ENCODE results near the gene TNK2.
"Not testable (repeated sequence)": the region's sequence is repeated elsewhere in the genome, so short reads cannot be mapped to it uniquely, and the experiment has no call there.

TNK2 gene

DNA sequence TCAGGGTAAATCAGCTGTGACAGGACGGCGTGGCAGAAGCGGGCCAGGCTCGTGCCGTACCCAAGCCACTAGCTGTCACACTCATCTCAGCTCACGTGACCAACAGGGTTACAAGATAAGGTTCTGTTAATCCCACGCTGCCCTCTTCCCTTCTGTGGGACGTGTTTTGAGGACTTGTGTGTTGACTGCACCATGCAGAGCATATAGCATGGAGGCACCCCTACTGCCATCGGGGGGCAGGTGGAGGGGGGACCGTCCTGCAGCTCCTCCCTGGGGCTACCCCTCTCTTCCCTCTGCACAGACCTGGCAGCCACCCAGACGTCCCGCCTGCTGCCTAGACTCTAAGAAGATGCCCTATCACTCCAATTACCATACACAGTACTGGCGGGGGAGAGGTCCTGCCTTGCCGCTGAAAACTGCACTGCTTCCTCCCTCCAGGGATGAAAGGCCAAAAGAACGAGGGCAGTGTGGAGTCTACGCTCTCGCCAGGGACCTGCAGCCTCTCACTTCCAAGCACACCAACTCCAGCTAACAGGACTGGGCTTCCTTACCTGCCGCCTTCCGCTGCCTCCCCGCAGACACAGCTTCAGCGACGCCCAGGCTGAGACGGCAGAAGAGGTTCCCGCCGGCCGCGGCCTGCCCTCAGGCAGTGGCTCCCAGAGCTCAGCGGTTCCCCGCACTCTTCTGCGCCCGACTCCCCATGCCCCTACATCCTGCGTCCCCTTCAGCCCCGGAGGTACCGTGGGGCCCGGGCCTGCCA is at the start of gene TNK2:
TNK2 (minus strand) TSS at position 618 of the 760 bp plus-strand sequence. CDS start 19,963 bp downstream, outside the sequence.
- no peak for DNase-seq (ENCODE audit: low read depth)
- H3K4me3 ChIP-seq (ENCODE audit: low read depth, low read length), result peak within 1 kb of the TSS; percentile 61

- DNase-seq (ENCODE audit: low read depth), result no peak
These were observed 48.2 kb upstream of the TNK2 start for GRCh38 chr3:195956577-195956976.

GRCh38 chr3:195955416-195955841 is 47.1 kb upstream of the TNK2 start:
- not testable (repeated sequence) for DNase-seq (ENCODE audit: low read depth)
- peak overlapping the region; percentile 5 for H3K4me3 ChIP-seq (ENCODE audit: low read depth, low read length)

More at GRCh38 chr3:195956577-195956976, 48.2 kb upstream of the TNK2 start:
- H3K4me3 ChIP-seq (ENCODE audit: low read depth, low read length), result no peak overlapping the region

- not testable (repeated sequence) for DNase-seq (ENCODE audit: low read depth)
- H3K4me3 ChIP-seq (ENCODE audit: low read depth, low read length), result peak overlapping the region; percentile 42
These were observed 46.4 kb upstream of the TNK2 start for GRCh38 chr3:195954752-195955119.

DNA sequence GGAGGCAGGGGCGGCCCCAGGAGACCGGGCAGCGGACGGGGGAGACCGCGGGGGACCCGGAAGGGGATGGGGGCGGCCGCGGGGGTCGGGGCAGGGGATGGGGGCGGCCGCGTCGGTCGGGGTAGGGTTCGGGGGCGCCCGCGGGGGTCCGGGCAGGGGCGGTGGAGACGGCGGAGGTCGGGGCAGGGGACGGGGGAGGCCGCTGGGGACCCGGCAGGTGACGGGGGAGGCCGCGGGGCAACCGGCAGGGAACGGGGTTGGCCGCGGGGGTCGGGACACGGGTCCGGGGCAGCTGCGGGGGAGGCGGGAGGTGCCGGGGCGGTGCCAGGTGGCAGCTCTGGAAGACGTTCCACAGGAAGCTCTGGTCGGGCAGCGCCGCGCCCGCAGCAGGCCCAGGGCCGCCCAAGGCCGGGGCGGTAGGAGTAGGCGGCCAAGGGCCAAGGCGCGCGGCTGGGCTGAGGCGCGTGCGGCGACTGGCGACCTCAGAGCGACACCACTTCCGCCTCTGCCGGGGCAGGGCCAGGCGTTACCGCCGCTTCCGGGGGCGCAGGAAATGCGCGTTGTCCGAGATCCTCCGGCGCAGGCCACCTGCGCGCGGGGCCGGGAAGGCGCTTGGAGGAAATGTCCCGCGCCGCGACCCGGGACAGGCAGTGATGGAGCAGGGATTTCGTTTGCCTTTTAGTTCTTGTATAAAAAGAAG is 45.9 kb upstream of the TNK2 start:
- H3K4me3 ChIP-seq (ENCODE audit: low read depth, low read length), result peak overlapping the region; percentile 42
- peak; percentile 4 for DNase-seq (ENCODE audit: low read depth)

GRCh38 chr3:195952590-195952989 is 44.2 kb upstream of the TNK2 start:
- DNase-seq (ENCODE audit: low read depth); H3K4me3 ChIP-seq (ENCODE audit: low read depth, low read length): not testable (repeated sequence)

GRCh38 chr3:195951443-195952177 is 43.3 kb upstream of the TNK2 start:
- not testable (repeated sequence) for H3K4me3 ChIP-seq (ENCODE audit: low read depth, low read length); DNase-seq (ENCODE audit: low read depth)

GRCh38 chr3:195950731-195951130 is 42.4 kb upstream of the TNK2 start:
- DNase-seq (ENCODE audit: low read depth); H3K4me3 ChIP-seq (ENCODE audit: low read depth, low read length): not testable (repeated sequence)

GRCh38 chr3:195950164-195950563 is 41.8 kb upstream of the TNK2 start:
- DNase-seq (ENCODE audit: low read depth); H3K4me3 ChIP-seq (ENCODE audit: low read depth, low read length): not testable (repeated sequence)

GRCh38 chr3:195946910-195947699 is 38.8 kb upstream of the TNK2 start:
- H3K4me3 ChIP-seq (ENCODE audit: low read depth, low read length); DNase-seq (ENCODE audit: low read depth): not testable (repeated sequence)

DNA sequence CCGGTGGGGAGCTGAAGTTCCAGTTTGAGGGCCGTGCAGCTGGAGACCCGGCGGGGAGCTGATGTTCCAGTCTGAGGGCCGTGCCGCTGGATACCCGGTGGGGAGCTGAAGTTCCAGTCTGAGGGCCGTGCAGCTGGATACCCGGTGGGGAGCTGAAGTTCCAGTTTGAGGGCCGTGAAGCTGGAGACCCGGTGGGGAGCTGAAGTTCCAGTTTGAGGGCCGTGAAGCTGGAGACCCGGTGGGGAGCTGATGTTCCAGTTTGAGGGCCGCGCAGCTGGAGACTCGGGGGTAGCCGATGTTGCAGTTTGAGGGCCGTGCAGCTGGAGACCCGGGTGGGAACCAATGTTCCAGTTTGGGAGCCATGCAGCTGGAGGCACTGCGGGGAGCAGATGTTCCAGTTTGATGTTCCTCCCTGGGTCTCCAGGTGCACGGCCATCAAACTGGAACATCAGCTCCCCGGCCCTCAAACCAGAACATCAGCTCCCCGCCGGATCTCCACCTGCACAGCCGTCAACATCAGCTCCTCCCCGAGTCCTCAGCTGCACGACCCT is 33.0 kb upstream of the TNK2 start:
- DNase-seq (ENCODE audit: low read depth); H3K4me3 ChIP-seq (ENCODE audit: low read depth, low read length): not testable (repeated sequence)

DNA sequence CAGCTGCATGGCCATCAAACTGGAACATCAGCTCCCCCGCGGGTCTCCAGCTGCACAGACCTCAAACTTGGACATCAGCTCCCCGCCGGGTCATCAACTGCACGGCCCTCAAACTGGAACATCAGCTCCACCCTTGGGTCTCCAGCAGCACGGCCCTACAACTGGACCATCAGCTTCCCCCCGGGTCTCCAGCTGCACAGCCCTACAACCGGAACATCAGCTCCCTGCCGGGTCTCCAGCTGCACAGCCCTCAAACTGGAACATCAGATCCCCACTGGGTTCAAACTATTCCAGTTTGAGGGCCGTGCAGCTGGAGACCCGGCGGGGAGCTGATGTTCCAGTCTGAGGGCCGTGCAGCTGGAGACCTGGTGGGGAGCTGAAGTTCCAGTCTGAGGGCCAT is 32.5 kb upstream of the TNK2 start:
- not testable (repeated sequence) for DNase-seq (ENCODE audit: low read depth); H3K4me3 ChIP-seq (ENCODE audit: low read depth, low read length)

- H3K4me3 ChIP-seq (ENCODE audit: low read depth, low read length); DNase-seq (ENCODE audit: low read depth): not testable (repeated sequence)
These were observed 31.4 kb upstream of the TNK2 start for GRCh38 chr3:195939526-195940470.

DNA sequence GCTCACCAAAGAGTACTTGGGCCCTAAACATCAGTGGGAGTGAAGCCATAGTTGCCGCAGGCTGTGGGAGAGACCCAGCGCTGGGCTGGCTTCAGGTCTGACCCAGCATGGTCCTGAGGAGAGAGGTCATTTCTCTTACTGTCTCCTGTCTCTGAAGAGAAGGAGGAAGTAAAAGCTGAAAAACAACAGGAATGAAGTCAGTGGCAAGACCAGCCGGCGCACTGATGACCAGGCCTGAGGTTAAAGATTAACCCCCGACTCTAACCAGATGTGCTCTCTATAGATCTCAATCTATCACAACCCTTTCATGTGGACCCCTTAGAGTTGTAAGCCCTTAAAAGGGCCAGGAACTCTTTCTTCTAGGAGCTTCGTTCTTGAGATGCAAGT is 24.7 kb upstream of the TNK2 start:
- not testable (repeated sequence) for H3K4me3 ChIP-seq (ENCODE audit: low read depth, low read length)

DNA sequence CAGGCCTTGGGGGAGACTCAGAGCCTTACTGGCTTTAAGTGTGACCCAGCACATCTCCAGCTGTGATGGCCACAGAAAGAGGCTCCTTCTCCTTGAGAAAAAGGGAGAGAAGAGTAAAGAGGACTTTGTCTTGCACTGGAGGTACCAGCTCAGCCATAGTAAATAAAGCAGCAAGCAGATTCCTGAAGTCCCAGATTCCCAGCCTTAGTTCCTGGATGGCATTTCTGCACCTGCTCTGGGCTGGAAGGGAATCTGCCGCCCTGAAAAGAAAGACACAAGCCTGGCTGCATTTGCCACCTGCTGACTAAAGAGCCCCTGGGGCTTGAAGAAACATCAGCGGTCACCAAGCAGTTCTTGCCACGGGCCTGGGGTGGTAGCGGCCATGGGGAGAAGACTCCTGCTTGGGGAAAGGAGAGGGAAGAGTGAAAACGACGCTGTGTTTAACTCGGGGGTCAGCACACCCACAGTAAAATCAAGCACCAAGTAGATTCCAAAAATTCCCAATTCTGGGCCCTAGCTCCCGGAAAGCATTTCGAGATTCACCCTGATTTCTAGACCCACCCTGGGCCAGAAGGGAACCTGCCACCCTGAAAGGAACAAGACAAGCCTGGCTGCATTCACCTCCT is 24.2 kb upstream of the TNK2 start:
- no peak for DNase-seq (ENCODE audit: low read depth)
- H3K4me3 ChIP-seq (ENCODE audit: low read depth, low read length), result no peak overlapping the region

More for the DNA sequence above, 24.7 kb upstream of the TNK2 start:
- DNase-seq (ENCODE audit: low read depth), result not testable (repeated sequence)

GRCh38 chr3:195931582-195932273 is 23.4 kb upstream of the TNK2 start:
- H3K4me3 ChIP-seq (ENCODE audit: low read depth, low read length), result no peak overlapping the region
- DNase-seq (ENCODE audit: low read depth), result no peak

- H3K4me3 ChIP-seq (ENCODE audit: low read depth, low read length), result no peak overlapping the region
- no peak for DNase-seq (ENCODE audit: low read depth)
These were observed 21.1 kb upstream of the TNK2 start for GRCh38 chr3:195929452-195929851.

Measured in skeletal muscle cell (primary cell).